ENCODE measurements around the gene LRRC61. TPM values are rescaled to one million over a fixed set of nuclear protein-coding genes. Genes with fewer than 3 reads are reported as not detected.
"Not testable (repeated sequence)": the region's sequence is repeated elsewhere in the genome, so short reads cannot be mapped to it uniquely, and the experiment has no call there.

The LRRC61 gene
- total RNA-seq, 1 donor from 2014 or later, result 2.4 TPM

GRCh38 chr7:150307129-150307528 lies 16.0 kb upstream of the LRRC61 start:
- DNase-seq (ENCODE audit: extremely low read depth, low read depth, low spot score), result no peak

GRCh38 chr7:150307904-150308303 lies 15.3 kb upstream of the LRRC61 start:
- DNase-seq (ENCODE audit: extremely low read depth, low read depth, low spot score), result no peak

- DNase-seq (ENCODE audit: extremely low read depth, low read depth, low spot score), result no peak
Observed at GRCh38 chr7:150308575-150308974, 14.6 kb upstream of the LRRC61 start.

GRCh38 chr7:150311146-150311545 lies 12.0 kb upstream of the LRRC61 start:
- DNase-seq (ENCODE audit: extremely low read depth, low read depth, low spot score), result no peak

- DNase-seq (ENCODE audit: extremely low read depth, low read depth, low spot score), result no peak
Observed at GRCh38 chr7:150311711-150312110, 11.4 kb upstream of the LRRC61 start.

GRCh38 chr7:150312649-150313366 lies 10.3 kb upstream of the LRRC61 start:
- not testable (repeated sequence) for DNase-seq (ENCODE audit: extremely low read depth, low read depth, low spot score)

- DNase-seq (ENCODE audit: extremely low read depth, low read depth, low spot score), result no peak
Observed at GRCh38 chr7:150313367-150313809, 9.8 kb upstream of the LRRC61 start.

- no peak for DNase-seq (ENCODE audit: extremely low read depth, low read depth, low spot score)
Observed at GRCh38 chr7:150313870-150314269, 9.3 kb upstream of the LRRC61 start.

GRCh38 chr7:150314639-150315239 lies 8.4 kb upstream of the LRRC61 start:
- no peak for DNase-seq (ENCODE audit: extremely low read depth, low read depth, low spot score)

- DNase-seq (ENCODE audit: extremely low read depth, low read depth, low spot score), result not testable (repeated sequence)
Observed at GRCh38 chr7:150316987-150317386, 6.2 kb upstream of the LRRC61 start.

- peak; percentile 7 for DNase-seq (ENCODE audit: extremely low read depth, low read depth, low spot score)
Observed at GRCh38 chr7:150317748-150318444, 5.3 kb upstream of the LRRC61 start.

- DNase-seq (ENCODE audit: extremely low read depth, low read depth, low spot score), result no peak
Observed at GRCh38 chr7:150321788-150322113, 1.4 kb upstream of the LRRC61 start.

GRCh38 chr7:150322114-150322832 lies 882 bp upstream of the LRRC61 start:
- no peak for DNase-seq (ENCODE audit: extremely low read depth, low read depth, low spot score)

- DNase-seq (ENCODE audit: extremely low read depth, low read depth, low spot score), result peak; percentile 10
Observed at GRCh38 chr7:150323682-150324372, 672 bp downstream of the LRRC61 start.

GRCh38 chr7:150324373-150324961 lies 1.3 kb downstream of the LRRC61 start:
- DNase-seq (ENCODE audit: extremely low read depth, low read depth, low spot score), result no peak

- DNase-seq (ENCODE audit: extremely low read depth, low read depth, low spot score), result no peak
Observed at GRCh38 chr7:150325110-150325611, 2.0 kb downstream of the LRRC61 start.

GRCh38 chr7:150325901-150326300 lies 2.7 kb downstream of the LRRC61 start:
- no peak for DNase-seq (ENCODE audit: extremely low read depth, low read depth, low spot score)

GRCh38 chr7:150326657-150327268 lies 3.6 kb downstream of the LRRC61 start:
- no peak for DNase-seq (ENCODE audit: extremely low read depth, low read depth, low spot score)

GRCh38 chr7:150327308-150327707 lies 4.2 kb downstream of the LRRC61 start:
- no peak for DNase-seq (ENCODE audit: extremely low read depth, low read depth, low spot score)

All from glomerular endothelial cell (primary cell).